Karpas-422 (cell line): ENCODE results near the gene NATD1. TPM values are rescaled to one million over a fixed set of nuclear protein-coding genes. Genes with fewer than 3 reads are reported as not detected.
A peak's percentile ranks its signal among the peaks of the same experiment; 100 is the strongest.

ENCODE experiments used
- DNase-seq: peaks from one replicate; pipeline ENCODE4 v3.0.0-alpha.2; 2015
- H2AFZ ChIP-seq: fragments of 200-600 bp; sonication (generic); 2 replicates; pipeline ENCODE4 v1.6.1; 2014; ENCODE audit warnings: antibody characterized with exemption, low read length, mixed read lengths
- H3K27ac ChIP-seq: fragments of 200-600 bp; sonication (generic); 2 replicates; pipeline ENCODE4 v1.5.1; 2014; ENCODE audit warnings: mild to moderate bottlenecking, low read length, moderate library complexity
- H3K27me3 ChIP-seq: fragments of 200-600 bp; sonication (generic); 2 replicates; pipeline ENCODE4 v1.6.1; 2014; ENCODE audit warnings: low read length, mixed read lengths
- H3K36me3 ChIP-seq: fragments of 200-600 bp; sonication (generic); 2 replicates; pipeline ENCODE4 v1.6.1; 2014; ENCODE audit warnings: low read length, mixed read lengths; ENCODE audit not compliant: insufficient read depth
- H3K4me1 ChIP-seq: fragments of 200-600 bp; sonication (generic); 2 replicates; pipeline ENCODE4 v1.6.1; 2014; ENCODE audit warnings: mild to moderate bottlenecking, low read length, mixed read lengths
- H3K4me2 ChIP-seq: fragments of 200-600 bp; sonication (generic); 2 replicates; pipeline ENCODE4 v1.6.1; 2014; ENCODE audit warnings: low read length, low read depth, mild to moderate bottlenecking; ENCODE audit not compliant: poor library complexity, severe bottlenecking
- H3K4me3 ChIP-seq: fragments of 200-600 bp; sonication (generic); 2 replicates; pipeline ENCODE4 v1.5.1; 2014; ENCODE audit warnings: mild to moderate bottlenecking, antibody characterized with exemption, low read length, mixed read lengths
- H3K79me2 ChIP-seq: fragments of 200-600 bp; sonication (generic); 2 replicates; pipeline ENCODE4 v1.6.1; 2014; ENCODE audit warnings: mild to moderate bottlenecking, low read length, mixed read lengths
- H3K9ac ChIP-seq: fragments of 200-600 bp; sonication (generic); 2 replicates; pipeline ENCODE4 v1.6.0; 2014; ENCODE audit warnings: low read length
- H3K9me2 ChIP-seq: fragments of 200-600 bp; sonication (generic), shearing (Covaris generic); replicated peaks from 2 replicates; pipeline ENCODE4 v1.6.0; 2014; ENCODE audit warnings: mild to moderate bottlenecking, low read length, moderate library complexity; ENCODE audit not compliant: insufficient read depth
- H3K9me3 ChIP-seq: fragments of 300-700, 200-600 bp; sonication (generic); 2 replicates; pipeline ENCODE4 v1.6.1; 2014; ENCODE audit warnings: low read length, mixed read lengths
- H4K20me1 ChIP-seq: fragments of 200-600 bp; sonication (generic); 2 replicates; pipeline ENCODE4 v1.6.1; 2014; ENCODE audit warnings: mild to moderate bottlenecking, antibody characterized with exemption, low read length, low read depth; ENCODE audit not compliant: insufficient read depth
- total RNA-seq: library from RNA; depleted of rRNA; stranded (reverse); fragments of >200 nt; shearing (Covaris generic); gene quantifications from 2 replicates; pipeline ENCODE4 v1.2.3, GENCODE V29; 2014; ENCODE audit warnings: low replicate concordance

The NATD1 gene
- total RNA-seq, 1 experiment from 2014 or later: 0.45 TPM

DNA sequence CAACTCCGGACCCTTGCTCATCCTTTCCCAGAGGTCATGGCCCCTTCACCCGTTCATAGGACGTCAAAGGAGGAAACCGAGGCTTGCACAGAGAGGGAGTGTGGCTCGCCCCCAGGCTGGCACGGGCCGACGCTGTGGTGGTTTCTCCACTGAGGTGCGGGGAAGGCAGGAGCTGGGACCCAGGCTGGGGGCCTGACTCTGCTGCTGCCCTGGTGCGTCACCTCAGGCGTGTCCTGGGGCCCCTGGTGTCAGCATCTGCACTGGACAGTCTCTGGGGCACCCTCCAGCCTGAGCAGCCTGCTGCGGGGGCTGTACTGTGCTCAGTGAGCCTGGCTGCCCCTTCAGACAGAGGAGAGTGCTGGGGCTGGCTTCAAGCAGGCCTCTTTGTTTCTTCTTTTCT is 38.7 kb upstream of the NATD1 start:
- Histone ChIP-seq H2AFZ (no peak overlapping the region), H3K4me1 (peaks cover 29% of the 10 kb centered on the region), H3K27me3 (no peaks in the 10 kb centered on the region), H3K4me2 (no peak overlapping the region), H3K9me3 (no peaks in the 10 kb centered on the region), H3K4me3 (no peak overlapping the region), H4K20me1 (peaks cover 70% of the 10 kb centered on the region), H3K79me2 (peaks cover 89% of the 10 kb centered on the region), H3K9me2 (no peaks in the 10 kb centered on the region), H3K9ac (no peak overlapping the region), H3K36me3 (peaks cover 9% of the 10 kb centered on the region; the same call in 1 of the 2 replicates), H3K27ac (no peak overlapping the region)
- no peak for DNase-seq

DNA sequence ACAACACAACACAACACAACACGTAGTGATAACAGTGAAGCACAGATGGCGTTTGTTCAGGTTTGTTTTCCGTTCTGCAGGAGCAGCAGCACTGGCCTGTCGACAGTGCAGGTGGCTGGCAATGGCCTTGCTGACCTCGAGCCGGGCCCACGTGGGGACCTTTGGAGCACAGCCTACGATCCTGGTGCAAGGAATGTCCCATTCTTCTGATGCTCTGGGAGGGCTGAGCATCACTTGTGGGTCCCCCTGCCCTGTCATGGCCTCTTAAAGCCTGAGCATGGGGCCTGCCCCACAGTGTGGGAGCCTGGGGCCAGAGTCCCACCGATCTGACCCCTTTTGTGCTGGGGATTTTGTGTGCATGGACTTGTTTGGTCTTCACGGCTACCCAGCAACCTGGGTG is 38.1 kb upstream of the NATD1 start:
- Histone ChIP-seq H3K4me2 (no peak overlapping the region), H3K4me1 (peaks cover 34% of the 10 kb centered on the region), H3K4me3 (no peak overlapping the region), H3K79me2 (peaks cover 91% of the 10 kb centered on the region), H2AFZ (no peak overlapping the region), H4K20me1 (peaks cover 65% of the 10 kb centered on the region), H3K9me3 (no peaks in the 10 kb centered on the region), H3K36me3 (peaks cover 9% of the 10 kb centered on the region; the same call in 1 of the 2 replicates), H3K27ac (no peak overlapping the region), H3K27me3 (no peaks in the 10 kb centered on the region), H3K9ac (no peak overlapping the region), H3K9me2 (no peaks in the 10 kb centered on the region)
- DNase-seq: no peak

GRCh38 chr17:21289902-21290571 is 36.8 kb upstream of the NATD1 start:
- DNase-seq: no peak
- no peaks in the 10 kb centered on the region for H3K9me3 ChIP-seq
- H2AFZ ChIP-seq: no peak overlapping the region
- no peaks in the 10 kb centered on the region for H3K9me2 ChIP-seq
- peaks cover 9% of the 10 kb centered on the region; the same call in 1 of the 2 replicates for H3K36me3 ChIP-seq
- H3K79me2 ChIP-seq: peaks cover 98% of the 10 kb centered on the region
- H3K9ac ChIP-seq: no peak overlapping the region
- no peak overlapping the region for H3K4me2 ChIP-seq
- H3K27ac ChIP-seq: peak overlapping the region; percentile 95; the same call in 1 of the 2 replicates
- H3K4me3 ChIP-seq: no peak overlapping the region
- H4K20me1 ChIP-seq: peaks cover 64% of the 10 kb centered on the region
- no peaks in the 10 kb centered on the region for H3K27me3 ChIP-seq
- peaks cover 35% of the 10 kb centered on the region for H3K4me1 ChIP-seq

DNA sequence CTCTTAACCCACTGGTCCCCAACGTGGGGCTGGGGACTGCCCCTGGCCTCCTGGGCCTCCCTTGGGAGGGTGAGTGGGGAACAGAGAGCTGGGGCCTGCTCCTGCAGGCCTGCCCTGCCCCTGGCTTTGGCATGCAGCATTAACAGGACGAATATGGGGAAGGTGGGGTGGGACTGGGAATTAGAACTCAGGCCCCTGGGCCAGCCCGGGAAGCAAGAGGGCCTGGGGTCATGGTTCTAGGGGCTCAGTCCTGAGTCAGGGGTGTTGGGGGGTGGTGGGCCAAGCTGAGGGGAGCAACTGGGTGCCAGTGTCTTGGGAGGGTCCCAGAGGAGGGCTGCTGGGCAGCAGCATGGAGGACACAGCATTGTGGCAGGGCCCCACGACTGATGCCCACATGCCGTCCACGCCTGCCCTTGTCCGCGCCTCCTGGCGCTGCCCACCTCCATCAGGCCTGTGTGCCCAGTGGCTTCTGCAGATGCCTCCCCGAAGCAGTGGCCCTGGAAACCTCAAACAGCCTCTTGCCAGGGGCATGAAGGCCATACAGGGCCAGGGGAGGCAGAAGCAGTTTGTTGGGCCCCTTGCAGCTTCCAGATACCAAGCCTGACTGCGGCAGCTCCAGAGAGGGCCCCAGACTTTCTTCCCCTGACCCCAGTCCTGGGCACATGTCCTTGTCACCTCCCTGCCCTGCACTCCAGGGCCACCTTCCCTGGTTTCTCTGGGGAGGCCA is 36.1 kb upstream of the NATD1 start:
- Histone ChIP-seq H3K36me3 (peaks cover 9% of the 10 kb centered on the region; the same call in 1 of the 2 replicates), H4K20me1 (peaks cover 57% of the 10 kb centered on the region), H3K4me1 (peaks cover 35% of the 10 kb centered on the region), H3K4me2 (peak overlapping the region; percentile 82), H3K9me2 (no peaks in the 10 kb centered on the region), H3K27me3 (no peaks in the 10 kb centered on the region), H3K4me3 (peak overlapping the region; percentile 91; the same call in 1 of the 2 replicates), H2AFZ (no peak overlapping the region), H3K79me2 (peaks cover 96% of the 10 kb centered on the region), H3K27ac (peak overlapping the region; percentile 95), H3K9me3 (no peaks in the 10 kb centered on the region), H3K9ac (peak overlapping the region; percentile 91)
- DNase-seq: no peak

- Histone ChIP-seq H3K36me3 (peaks cover 9% of the 10 kb centered on the region; the same call in 1 of the 2 replicates), H3K27me3 (no peaks in the 10 kb centered on the region), H2AFZ (no peak overlapping the region), H3K79me2 (peaks cover 89% of the 10 kb centered on the region), H3K4me3 (peak overlapping the region; percentile 91; the same call in 1 of the 2 replicates), H3K4me2 (peak overlapping the region; percentile 82), H3K4me1 (peaks cover 42% of the 10 kb centered on the region), H3K9me2 (no peaks in the 10 kb centered on the region), H3K27ac (peak overlapping the region; percentile 95), H3K9me3 (no peaks in the 10 kb centered on the region), H3K9ac (peak overlapping the region; percentile 91), H4K20me1 (peaks cover 50% of the 10 kb centered on the region)
- DNase-seq: peak; percentile 79
Observed at GRCh38 chr17:21288571-21289017, 35.4 kb upstream of the NATD1 start.

DNA sequence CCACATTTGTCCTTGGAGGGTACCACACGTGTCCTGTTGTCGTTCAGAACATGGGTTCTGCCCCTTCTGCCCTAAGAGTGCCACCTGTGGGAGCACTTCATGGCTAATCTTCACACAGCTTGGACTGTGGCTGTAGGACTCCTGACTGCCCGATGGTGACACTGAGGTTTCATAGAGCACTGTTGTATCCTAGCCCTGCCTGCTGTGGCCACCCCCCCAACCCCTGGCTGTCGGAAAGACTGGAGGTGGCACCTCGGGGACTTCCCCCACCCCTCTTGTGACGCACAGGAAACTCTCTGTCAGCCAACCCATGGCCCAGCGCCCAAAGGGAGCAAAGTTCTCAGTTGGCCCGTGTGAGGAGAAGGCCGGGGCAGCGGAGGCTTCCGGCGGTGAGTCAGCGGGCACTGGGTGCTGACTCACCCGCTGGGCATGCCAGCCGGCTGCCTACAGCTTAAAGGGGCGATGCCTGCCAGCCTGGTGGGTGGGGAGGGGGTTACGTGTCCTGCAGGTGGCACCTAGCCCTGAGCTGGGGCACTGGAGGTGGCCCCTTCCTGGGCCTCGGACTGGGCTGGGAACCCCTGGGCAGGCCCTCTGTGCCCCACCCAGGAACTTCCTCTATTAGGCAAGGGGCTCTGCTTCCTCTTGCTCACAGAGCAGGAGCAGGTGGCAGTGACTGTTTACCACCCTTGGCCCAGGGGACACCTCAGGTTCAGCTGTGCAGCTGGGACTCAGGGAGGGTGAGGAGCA is 34.7 kb upstream of the NATD1 start:
- no peaks in the 10 kb centered on the region for H3K9me2 ChIP-seq
- peaks cover 44% of the 10 kb centered on the region for H4K20me1 ChIP-seq
- peak overlapping the region; percentile 82 for H3K4me2 ChIP-seq
- peak overlapping the region; percentile 95 for H3K27ac ChIP-seq
- H3K36me3 ChIP-seq: peaks cover 9% of the 10 kb centered on the region; the same call in 1 of the 2 replicates
- H3K79me2 ChIP-seq: peaks cover 82% of the 10 kb centered on the region
- no peaks in the 10 kb centered on the region for H3K27me3 ChIP-seq
- H2AFZ ChIP-seq: no peak overlapping the region
- H3K9ac ChIP-seq: peak overlapping the region; percentile 91
- peak overlapping the region; percentile 91 for H3K4me3 ChIP-seq
- H3K9me3 ChIP-seq: no peaks in the 10 kb centered on the region
- peak; percentile 93 for DNase-seq
- peaks cover 48% of the 10 kb centered on the region for H3K4me1 ChIP-seq

DNA sequence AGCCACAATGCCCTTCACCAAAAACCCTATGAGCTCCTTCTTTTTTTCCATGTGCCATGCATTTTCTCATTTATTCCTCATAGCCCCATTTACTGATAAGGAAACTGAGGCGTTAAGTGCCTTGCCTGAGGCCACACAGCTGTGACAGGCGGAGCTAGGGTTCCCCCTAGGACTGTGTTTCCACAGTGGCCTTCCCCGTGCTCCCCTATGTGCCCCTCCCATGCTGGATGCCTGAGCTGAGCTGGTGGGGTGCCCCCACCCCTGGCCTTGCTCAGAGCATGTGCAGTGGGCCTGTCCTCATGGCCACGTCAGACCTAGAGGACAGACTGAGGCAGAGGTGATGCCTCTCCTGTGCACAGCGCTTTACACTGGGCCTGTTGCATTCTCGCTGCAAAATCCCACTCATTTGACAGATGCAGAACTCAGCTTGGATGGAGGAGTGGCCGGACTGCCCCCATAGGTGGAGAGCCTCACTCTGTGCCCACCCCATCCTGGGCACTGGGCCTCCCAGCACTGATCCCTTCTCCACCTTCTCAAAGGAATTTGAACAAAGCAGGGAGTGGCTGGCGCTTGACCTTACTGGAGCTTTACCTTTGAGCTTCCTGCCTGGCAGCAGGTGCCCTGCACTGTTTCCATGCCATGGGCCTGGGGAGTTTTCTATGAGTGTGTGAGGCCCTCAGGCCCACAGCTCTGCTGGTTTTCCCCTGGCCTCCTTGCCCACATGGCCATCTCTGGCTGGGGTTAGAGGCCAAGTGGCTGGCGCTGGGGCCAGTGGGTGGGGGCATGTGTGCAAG is 33.9 kb upstream of the NATD1 start:
- Histone ChIP-seq H3K27ac (peak overlapping the region; percentile 95), H3K9me2 (no peaks in the 10 kb centered on the region), H3K9ac (peak overlapping the region; percentile 91), H3K36me3 (peaks cover 9% of the 10 kb centered on the region; the same call in 1 of the 2 replicates), H3K79me2 (peaks cover 74% of the 10 kb centered on the region), H3K4me1 (peaks cover 54% of the 10 kb centered on the region), H4K20me1 (peaks cover 38% of the 10 kb centered on the region), H3K9me3 (no peaks in the 10 kb centered on the region), H3K27me3 (no peaks in the 10 kb centered on the region), H2AFZ (no peak overlapping the region), H3K4me3 (peak overlapping the region; percentile 91), H3K4me2 (peak overlapping the region; percentile 82)
- no peak for DNase-seq
